Measurements from ENCODE around the gene HELZ. TPM values are rescaled to one million over a fixed set of nuclear protein-coding genes. Genes with fewer than 3 reads are reported as not detected.
"Not testable (repeated sequence)": the region's sequence is repeated elsewhere in the genome, so short reads cannot be mapped to it uniquely, and the experiment has no call there.

Gene HELZ
- total RNA-seq, 1 donor from 2014 or later = 19.9 TPM

GRCh38 chr17:67138392-67138791 is 106.6 kb downstream of the HELZ start:
- no peak for ATAC-seq

GRCh38 chr17:67137860-67138259 is 107.1 kb downstream of the HELZ start:
- no peak for ATAC-seq

- no peak for ATAC-seq
Observed at GRCh38 chr17:67137026-67137370, 108.0 kb downstream of the HELZ start.

GRCh38 chr17:67136191-67137025 is 108.6 kb downstream of the HELZ start:
- no peak for ATAC-seq

GRCh38 chr17:67133161-67133560 is 111.8 kb downstream of the HELZ start:
- ATAC-seq = no peak

- no peak for ATAC-seq
Observed at GRCh38 chr17:67132366-67132765, 112.6 kb downstream of the HELZ start.

- no peak for ATAC-seq
Observed at GRCh38 chr17:67130768-67131167, 114.2 kb downstream of the HELZ start.

GRCh38 chr17:67129283-67129682 is 115.7 kb downstream of the HELZ start:
- ATAC-seq = no peak

- ATAC-seq = no peak
Observed at GRCh38 chr17:67128700-67129099, 116.3 kb downstream of the HELZ start.

GRCh38 chr17:67127925-67128324 is 117.1 kb downstream of the HELZ start:
- no peak for ATAC-seq

- no peak for ATAC-seq
Observed at GRCh38 chr17:67126983-67127382, 118.0 kb downstream of the HELZ start.

- ATAC-seq = not testable (repeated sequence)
Observed at GRCh38 chr17:67126543-67126942, 118.5 kb downstream of the HELZ start.

GRCh38 chr17:67125924-67126323 is 119.1 kb downstream of the HELZ start:
- no peak for ATAC-seq

GRCh38 chr17:67125417-67125816 is 119.6 kb downstream of the HELZ start:
- no peak for ATAC-seq

- ATAC-seq = no peak
Observed at GRCh38 chr17:67124450-67125148, 120.4 kb downstream of the HELZ start.

- ATAC-seq = no peak
Observed at GRCh38 chr17:67123699-67124098, 121.3 kb downstream of the HELZ start.

GRCh38 chr17:67121316-67121891 is 123.6 kb downstream of the HELZ start:
- no peak for ATAC-seq

GRCh38 chr17:67119102-67119501 is 125.9 kb downstream of the HELZ start:
- no peak for ATAC-seq

GRCh38 chr17:67116045-67116575 is 128.9 kb downstream of the HELZ start:
- no peak for ATAC-seq

- ATAC-seq = no peak
Observed at GRCh38 chr17:67115401-67115800, 129.6 kb downstream of the HELZ start.

GRCh38 chr17:67113486-67113885 is 131.5 kb downstream of the HELZ start:
- ATAC-seq = no peak

- no peak for ATAC-seq
Observed at GRCh38 chr17:67111808-67112207, 133.2 kb downstream of the HELZ start.

GRCh38 chr17:67111327-67111726 is 133.7 kb downstream of the HELZ start:
- ATAC-seq = no peak

- ATAC-seq = no peak
Observed at GRCh38 chr17:67110619-67111018, 134.4 kb downstream of the HELZ start.

Measured in esophagus mucosa (tissue), 1 donor.